Caco-2 (cell line): ENCODE measurements around the gene KCNH5. TPM values are rescaled to one million over a fixed set of nuclear protein-coding genes. Genes with fewer than 3 reads are reported as not detected.

Experiments used
- BruUV-seq: library from RNA; stranded (reverse); fragments of 400-500 nt; replicated peaks from 2 replicates; lab custom pipeline; 2021; lab: Mats Ljungman, UMichigan
- CTCF ChIA-PET: fragments of 300-600 bp; sonication (Branson Sonifier 250); formaldehyde crosslinking; loops from one replicate; lab custom pipeline; 2022; ENCODE audit warnings: antibody characterized with exemption; lab: Charles Lee
- POLR2A ChIA-PET: fragments of 300-600 bp; sonication (Branson Sonifier 250); formaldehyde crosslinking; loops from one replicate; lab custom pipeline; 2022; ENCODE audit warnings: antibody characterized with exemption; lab: Charles Lee
- DNase-seq, 2 experiments: peaks; one replicate each; pipeline versions ENCODE4 v3.0.0 to v3.0.0-alpha.2; 2020 to 2022
- H3K27me3 ChIP-seq: replicated peaks from 2 replicates; pipeline ENCODE4 v1.6.0; 2011; ENCODE audit warnings: low read length; ENCODE audit not compliant: control insufficient read depth, insufficient read depth
- H3K36me3 ChIP-seq: 2 replicates; pipeline ENCODE4 v1.5.1; 2011; ENCODE audit warnings: low read length; ENCODE audit not compliant: control insufficient read depth, insufficient read depth
- H3K4me1 ChIP-seq: fragments of 250-450 bp; sonication (Bioruptor Pico); 2 replicates; pipeline ENCODE4 v1.5.1; 2020; ENCODE audit warnings: mild to moderate bottlenecking
- H3K4me3 ChIP-seq: 2 replicates; pipeline ENCODE4 v1.5.1; 2011; ENCODE audit warnings: low read depth, mild to moderate bottlenecking, control low read depth, low read length
- H3K9me3 ChIP-seq: fragments of 250-450 bp; sonication (Bioruptor Pico); 2 replicates; pipeline ENCODE4 v1.5.1; 2020; ENCODE audit warnings: mild to moderate bottlenecking, moderate library complexity
- H3K27ac Mint-ChIP-seq: one replicate; pipeline ENCODE4 v1.8.0; 2022; ENCODE audit warnings: mixed read lengths; ENCODE audit not compliant: unreplicated experiment
- H3K27me3 Mint-ChIP-seq: one replicate; pipeline ENCODE4 v1.8.0; 2022; ENCODE audit warnings: mixed read lengths; ENCODE audit not compliant: insufficient read depth, unreplicated experiment
- H3K36me3 Mint-ChIP-seq: one replicate; pipeline ENCODE4 v1.8.0; 2022; ENCODE audit warnings: mild to moderate bottlenecking, mixed read lengths; ENCODE audit not compliant: insufficient read depth, unreplicated experiment
- H3K4me1 Mint-ChIP-seq: one replicate; pipeline ENCODE4 v1.8.0; 2022; ENCODE audit warnings: low read depth, mixed read lengths; ENCODE audit not compliant: unreplicated experiment
- H3K4me3 Mint-ChIP-seq: one replicate; pipeline ENCODE4 v1.8.0; 2022; ENCODE audit warnings: mild to moderate bottlenecking, moderate library complexity, mixed read lengths; ENCODE audit not compliant: unreplicated experiment
- H3K9me3 Mint-ChIP-seq: one replicate; pipeline ENCODE4 v1.8.0; 2022; ENCODE audit warnings: mixed read lengths; ENCODE audit not compliant: unreplicated experiment
- CTCF ChIP-seq, 2 experiments: fragments of 200-600 bp in 1 of 2; IDR thresholded peaks; 1 replicate in 1 of 2; 2 replicates in 1 of 2; pipeline versions ENCODE4 v1.5.1 to v1.8.0; 2011 to 2022; ENCODE audit warnings: antibody characterized with exemption in 1 of 2, control low read depth in 1 of 2, inconsistent platforms in 1 of 2, low read depth in 1 of 2, low read length in 1 of 2, mild to moderate bottlenecking in 1 of 2, moderate library complexity in 1 of 2; ENCODE audit not compliant: insufficient read depth in 1 of 2, severe bottlenecking in 1 of 2, unreplicated experiment in 1 of 2
- intact Hi-C: fragments of 100-400 bp; cut with micrococcal nuclease; formaldehyde crosslinking; loops from one replicate; pipeline ENCODE4 v1.10.0; 2022; ENCODE audit not compliant: unreplicated experiment
- total RNA-seq: library from RNA; stranded (reverse); gene quantifications from 2 replicates; pipeline ENCODE4 v1.2.3, GENCODE V29; 2022

Gene KCNH5
- total RNA-seq, 1 experiment from 2014 or later, result not detected

- Histone ChIP-seq H3K4me3 (no peak overlapping the region), H3K4me1 (no peaks in the 10 kb centered on the region), H3K9me3 (no peaks in the 10 kb centered on the region), H3K27me3 (no peaks in the 10 kb centered on the region), H3K36me3 (no peaks in the 10 kb centered on the region)
- no peak overlapping the region for H3K4me3 Mint-ChIP-seq
- POLR2A ChIA-PET, result no interaction called here
- TF ChIP-seq CTCF (IDR thresholded peaks at IDR 0.05; ENCODE audit: insufficient read depth in 1 of 2, low read depth in 1 of 2, low read length in 1 of 2, severe bottlenecking in 1 of 2, unreplicated experiment in 1 of 2), result no peak
- CTCF ChIA-PET, result no interaction called here
- no TSS peak for BruUV-seq
- no peaks in the 10 kb centered on the region for H3K4me1 Mint-ChIP-seq
- H3K27ac Mint-ChIP-seq, result no peak overlapping the region
- no peaks in the 10 kb centered on the region for H3K36me3 Mint-ChIP-seq
- DNase-seq, result no peak
- intact Hi-C loops, result no loop called here
- H3K9me3 Mint-ChIP-seq, result no peaks in the 10 kb centered on the region
- H3K27me3 Mint-ChIP-seq, result no peaks in the 10 kb centered on the region
Observed at GRCh38 chr14:62947301-62947700, 98.0 kb downstream of the KCNH5 start.

- POLR2A ChIA-PET, result no interaction called here
- intact Hi-C loops, result no loop called here
- no peak for DNase-seq
- Histone ChIP-seq H3K27me3 (no peaks in the 10 kb centered on the region), H3K4me3 (no peak overlapping the region), H3K9me3 (no peaks in the 10 kb centered on the region), H3K36me3 (no peaks in the 10 kb centered on the region), H3K4me1 (no peaks in the 10 kb centered on the region)
- no peaks in the 10 kb centered on the region for H3K4me1 Mint-ChIP-seq
- H3K36me3 Mint-ChIP-seq, result no peaks in the 10 kb centered on the region
- no peak overlapping the region for H3K27ac Mint-ChIP-seq
- no peaks in the 10 kb centered on the region for H3K9me3 Mint-ChIP-seq
- H3K27me3 Mint-ChIP-seq, result no peaks in the 10 kb centered on the region
- TF ChIP-seq CTCF (IDR thresholded peaks at IDR 0.05; ENCODE audit: insufficient read depth in 1 of 2, low read depth in 1 of 2, low read length in 1 of 2, severe bottlenecking in 1 of 2, unreplicated experiment in 1 of 2), result no peak
- no peak overlapping the region for H3K4me3 Mint-ChIP-seq
- CTCF ChIA-PET, result no interaction called here
- BruUV-seq, result no TSS peak
Observed at GRCh38 chr14:62946221-62946620, 99.0 kb downstream of the KCNH5 start.

GRCh38 chr14:62943202-62943601 lies 102.1 kb downstream of the KCNH5 start:
- BruUV-seq, result no TSS peak

More at GRCh38 chr14:62943202-62943601, 102.1 kb downstream of the KCNH5 start:
- intact Hi-C loops, result no loop called here
- Histone ChIP-seq H3K9me3 (no peaks in the 10 kb centered on the region), H3K27me3 (no peaks in the 10 kb centered on the region), H3K36me3 (no peaks in the 10 kb centered on the region), H3K4me1 (no peaks in the 10 kb centered on the region), H3K4me3 (no peak overlapping the region)
- Mint-ChIP-seq H3K27me3 (no peaks in the 10 kb centered on the region), H3K36me3 (no peaks in the 10 kb centered on the region), H3K4me3 (no peak overlapping the region), H3K9me3 (no peaks in the 10 kb centered on the region), H3K4me1 (no peaks in the 10 kb centered on the region), H3K27ac (no peak overlapping the region)
- DNase-seq, result no peak
- ChIA-PET POLR2A (no interaction called here), CTCF (no interaction called here)
- TF ChIP-seq CTCF (IDR thresholded peaks at IDR 0.05; ENCODE audit: insufficient read depth in 1 of 2, low read depth in 1 of 2, low read length in 1 of 2, severe bottlenecking in 1 of 2, unreplicated experiment in 1 of 2), result no peak
